H7 (cell line): ENCODE data around the gene RPL36. TPM values are rescaled to one million over a fixed set of nuclear protein-coding genes. Genes with fewer than 3 reads are reported as not detected.
A peak's percentile ranks its signal among the peaks of the same experiment; 100 is the strongest.

Source experiments
- DNase-seq: peaks from one replicate; pipeline ENCODE4 v3.0.0; 2012
- H3K27me3 ChIP-seq: 2 replicates; pipeline ENCODE4 v1.6.0; 2011; ENCODE audit warnings: mild to moderate bottlenecking, low read length; ENCODE audit not compliant: control insufficient read depth, insufficient read depth
- H3K36me3 ChIP-seq: replicated peaks from 2 replicates; pipeline ENCODE4 v1.5.1; 2011; ENCODE audit warnings: low read length; ENCODE audit not compliant: control insufficient read depth, insufficient read depth
- H3K4me3 ChIP-seq: 2 replicates; pipeline ENCODE4 v1.5.1; 2011; ENCODE audit warnings: low read depth, mild to moderate bottlenecking, control low read depth, low read length, moderate library complexity; ENCODE audit not compliant: insufficient read depth
- total RNA-seq: library from RNA; depleted of rRNA; stranded (reverse); fragments of >200 nt; shearing (Covaris generic); gene quantifications from 2 replicates; pipeline ENCODE4 v1.2.3, GENCODE V29; 2014

The RPL36 gene
- total RNA-seq, 1 experiment from 2014 or later = 1,675 TPM

GRCh38 chr19:5665781-5666513 lies 24.1 kb upstream of the RPL36 start:
- Histone ChIP-seq H3K27me3 (no peaks in the 10 kb centered on the region), H3K4me3 (no peak overlapping the region), H3K36me3 (peaks cover 48% of the 10 kb centered on the region)
- no peak for DNase-seq

GRCh38 chr19:5666921-5667610 lies 23.0 kb upstream of the RPL36 start:
- Histone ChIP-seq H3K4me3 (no peak overlapping the region), H3K36me3 (peaks cover 43% of the 10 kb centered on the region), H3K27me3 (no peaks in the 10 kb centered on the region)
- no peak for DNase-seq

- Histone ChIP-seq H3K4me3 (no peak overlapping the region), H3K36me3 (peaks cover 40% of the 10 kb centered on the region), H3K27me3 (no peaks in the 10 kb centered on the region)
- peak; percentile 91 for DNase-seq
These were observed 22.3 kb upstream of the RPL36 start for GRCh38 chr19:5667751-5668271.

GRCh38 chr19:5669212-5669611 lies 20.9 kb upstream of the RPL36 start:
- Histone ChIP-seq H3K27me3 (no peaks in the 10 kb centered on the region), H3K4me3 (no peak overlapping the region), H3K36me3 (peaks cover 31% of the 10 kb centered on the region)
- DNase-seq = no peak

- no peak for DNase-seq
These were observed 18.5 kb upstream of the RPL36 start for GRCh38 chr19:5671600-5671999.

GRCh38 chr19:5672708-5673459 lies 17.2 kb upstream of the RPL36 start:
- H3K4me3 ChIP-seq = no peak overlapping the region
- H3K36me3 ChIP-seq = peaks cover 7% of the 10 kb centered on the region
- H3K27me3 ChIP-seq = no peaks in the 10 kb centered on the region
- no peak for DNase-seq

More at GRCh38 chr19:5671600-5671999, 18.5 kb upstream of the RPL36 start:
- no peaks in the 10 kb centered on the region for H3K27me3 ChIP-seq
- H3K36me3 ChIP-seq = peaks cover 13% of the 10 kb centered on the region
- no peak overlapping the region for H3K4me3 ChIP-seq

GRCh38 chr19:5673752-5674151 lies 16.3 kb upstream of the RPL36 start:
- Histone ChIP-seq H3K4me3 (no peak overlapping the region), H3K36me3 (peaks cover 7% of the 10 kb centered on the region), H3K27me3 (no peaks in the 10 kb centered on the region)
- no peak for DNase-seq

- Histone ChIP-seq H3K36me3 (peaks cover 1% of the 10 kb centered on the region), H3K27me3 (no peaks in the 10 kb centered on the region), H3K4me3 (no peak overlapping the region)
- no peak for DNase-seq
These were observed 15.4 kb upstream of the RPL36 start for GRCh38 chr19:5674714-5675113.

- Histone ChIP-seq H3K27me3 (peaks cover 2% of the 10 kb centered on the region; the same call in 1 of the 2 replicates), H3K36me3 (no peaks in the 10 kb centered on the region; the same call in 1 of the 2 replicates), H3K4me3 (no peak overlapping the region)
- DNase-seq = no peak
These were observed 13.9 kb upstream of the RPL36 start for GRCh38 chr19:5676105-5676771.

GRCh38 chr19:5676772-5677105 lies 13.4 kb upstream of the RPL36 start:
- peaks cover 2% of the 10 kb centered on the region; the same call in 1 of the 2 replicates for H3K27me3 ChIP-seq
- DNase-seq = peak; percentile 64
- no peaks in the 10 kb centered on the region; the same call in 1 of the 2 replicates for H3K36me3 ChIP-seq
- H3K4me3 ChIP-seq = no peak overlapping the region

GRCh38 chr19:5677136-5677535 lies 13.0 kb upstream of the RPL36 start:
- Histone ChIP-seq H3K36me3 (no peaks in the 10 kb centered on the region; the same call in 1 of the 2 replicates), H3K4me3 (no peak overlapping the region), H3K27me3 (peaks cover 2% of the 10 kb centered on the region; the same call in 1 of the 2 replicates)
- DNase-seq = no peak

- peak; percentile 39 for DNase-seq
- peaks cover 2% of the 10 kb centered on the region; the same call in 1 of the 2 replicates for H3K27me3 ChIP-seq
These were observed 12.5 kb upstream of the RPL36 start for GRCh38 chr19:5677580-5677979.

GRCh38 chr19:5678071-5678718 lies 11.9 kb upstream of the RPL36 start:
- Histone ChIP-seq H3K36me3 (no peaks in the 10 kb centered on the region; the same call in 1 of the 2 replicates), H3K27me3 (peaks cover 2% of the 10 kb centered on the region; the same call in 1 of the 2 replicates), H3K4me3 (no peak overlapping the region)
- peak; percentile 51 for DNase-seq

More at GRCh38 chr19:5677580-5677979, 12.5 kb upstream of the RPL36 start:
- no peaks in the 10 kb centered on the region; the same call in 1 of the 2 replicates for H3K36me3 ChIP-seq
- H3K4me3 ChIP-seq = no peak overlapping the region
